ENCODE results near the gene CBLN1.
"Not testable (repeated sequence)": the region's sequence is repeated elsewhere in the genome, so short reads cannot be mapped to it uniquely, and the experiment has no call there.

Gene CBLN1

GRCh38 chr16:49271363-49271762 lies 10.3 kb downstream of the CBLN1 start:
- no peaks in the 10 kb centered on the region for H3K4me1 Mint-ChIP-seq (ENCODE audit: low read depth)
- no peaks in the 10 kb centered on the region for H3K9me3 Mint-ChIP-seq
- peaks cover 34% of the 10 kb centered on the region for H3K27me3 Mint-ChIP-seq (ENCODE audit: low read depth)
- H3K27ac Mint-ChIP-seq, result no peak overlapping the region
- H3K4me3 Mint-ChIP-seq, result no peak overlapping the region
- no peaks in the 10 kb centered on the region for H3K36me3 Mint-ChIP-seq (ENCODE audit: low read depth)

GRCh38 chr16:49269201-49269600 lies 12.4 kb downstream of the CBLN1 start:
- Mint-ChIP-seq H3K27me3 (ENCODE audit: low read depth) (peaks cover 14% of the 10 kb centered on the region), H3K4me1 (ENCODE audit: low read depth) (no peaks in the 10 kb centered on the region), H3K9me3 (no peaks in the 10 kb centered on the region), H3K4me3 (no peak overlapping the region), H3K27ac (no peak overlapping the region), H3K36me3 (ENCODE audit: low read depth) (no peaks in the 10 kb centered on the region)

- Mint-ChIP-seq H3K27ac (no peak overlapping the region), H3K36me3 (ENCODE audit: low read depth) (no peaks in the 10 kb centered on the region), H3K27me3 (ENCODE audit: low read depth) (peaks cover 9% of the 10 kb centered on the region), H3K9me3 (no peaks in the 10 kb centered on the region), H3K4me1 (ENCODE audit: low read depth) (no peaks in the 10 kb centered on the region), H3K4me3 (no peak overlapping the region)
These were observed 13.0 kb downstream of the CBLN1 start for GRCh38 chr16:49268667-49269066.

DNA sequence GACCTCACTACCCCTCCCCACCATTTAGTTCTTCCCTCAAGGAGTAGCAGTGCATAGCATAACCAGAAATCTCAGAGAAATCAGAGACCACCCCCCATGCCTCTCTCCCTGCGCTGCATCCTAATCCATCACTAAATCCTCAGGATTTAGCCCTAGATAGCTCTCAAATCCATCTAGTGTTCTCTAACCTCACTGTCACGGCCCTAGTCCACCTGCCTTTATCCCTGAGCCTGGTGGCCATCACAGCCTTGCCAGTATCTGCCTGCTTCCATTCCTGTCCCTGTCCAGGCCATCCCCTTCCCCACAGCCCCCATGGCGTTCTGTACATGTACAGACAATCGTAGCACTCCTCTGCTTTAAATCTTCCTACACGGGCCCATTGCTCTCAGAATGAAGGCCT lies 19.1 kb downstream of the CBLN1 start:
- Mint-ChIP-seq H3K27me3 (ENCODE audit: low read depth) (no peaks in the 10 kb centered on the region), H3K4me1 (ENCODE audit: low read depth) (no peaks in the 10 kb centered on the region), H3K27ac (no peak overlapping the region), H3K4me3 (no peak overlapping the region), H3K36me3 (ENCODE audit: low read depth) (no peaks in the 10 kb centered on the region), H3K9me3 (no peaks in the 10 kb centered on the region)

DNA sequence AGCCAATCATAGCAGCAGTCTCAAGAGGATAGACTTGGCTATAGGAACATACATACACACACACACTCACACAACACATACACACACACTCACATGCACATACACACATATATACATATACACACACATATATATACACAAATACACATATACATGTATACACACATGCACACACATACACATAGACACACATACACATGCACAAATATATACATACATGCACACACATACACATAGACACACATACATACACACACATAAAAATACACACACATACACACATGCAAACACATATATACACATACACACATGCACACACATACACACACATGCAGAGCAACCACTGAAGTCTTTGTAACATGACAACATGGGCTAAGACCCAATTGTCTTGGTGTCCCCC lies 19.7 kb downstream of the CBLN1 start:
- no peaks in the 10 kb centered on the region for H3K4me1 Mint-ChIP-seq (ENCODE audit: low read depth)
- no peak overlapping the region for H3K4me3 Mint-ChIP-seq
- no peaks in the 10 kb centered on the region for H3K36me3 Mint-ChIP-seq (ENCODE audit: low read depth)

DNA sequence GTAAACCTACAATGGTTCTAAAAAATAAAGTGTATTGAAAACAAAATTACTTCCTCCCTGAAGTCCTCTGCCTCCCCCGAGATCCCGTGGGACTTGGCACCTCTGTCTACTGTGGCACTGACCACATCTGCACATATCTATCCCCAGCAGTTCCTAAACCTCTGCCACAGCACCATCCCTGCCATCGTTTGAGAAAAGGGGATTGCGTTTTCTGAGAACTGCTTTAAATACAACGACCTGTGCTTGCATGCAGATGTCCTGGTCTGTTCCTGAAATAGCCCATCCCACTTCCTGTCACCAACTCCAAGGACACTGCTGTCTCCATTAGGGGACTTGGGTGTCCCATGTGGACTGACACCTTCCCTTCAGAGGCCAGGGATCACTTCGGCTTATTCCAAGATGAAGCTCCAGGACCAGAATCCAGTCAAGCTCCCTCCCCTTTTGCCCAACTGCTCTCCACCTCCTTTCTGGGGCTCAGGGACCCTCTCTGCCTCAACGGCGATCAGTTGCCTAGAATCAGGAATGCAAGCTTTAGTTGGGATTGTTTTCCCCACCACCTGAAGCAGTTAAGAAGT lies 20.6 kb downstream of the CBLN1 start:
- Mint-ChIP-seq H3K27ac (no peak overlapping the region), H3K9me3 (no peaks in the 10 kb centered on the region), H3K36me3 (ENCODE audit: low read depth) (no peaks in the 10 kb centered on the region), H3K4me1 (ENCODE audit: low read depth) (no peaks in the 10 kb centered on the region), H3K27me3 (ENCODE audit: low read depth) (peaks cover 5% of the 10 kb centered on the region), H3K4me3 (no peak overlapping the region)

More for the DNA sequence above, 19.7 kb downstream of the CBLN1 start:
- H3K27ac Mint-ChIP-seq, result no peak overlapping the region
- no peaks in the 10 kb centered on the region for H3K9me3 Mint-ChIP-seq
- no peaks in the 10 kb centered on the region for H3K27me3 Mint-ChIP-seq (ENCODE audit: low read depth)

- Mint-ChIP-seq H3K4me1 (ENCODE audit: low read depth) (no peaks in the 10 kb centered on the region), H3K27me3 (ENCODE audit: low read depth) (peaks cover 5% of the 10 kb centered on the region), H3K36me3 (ENCODE audit: low read depth) (no peaks in the 10 kb centered on the region), H3K9me3 (no peaks in the 10 kb centered on the region), H3K27ac (no peak overlapping the region), H3K4me3 (no peak overlapping the region)
These were observed 21.4 kb downstream of the CBLN1 start for GRCh38 chr16:49260253-49260652.

DNA sequence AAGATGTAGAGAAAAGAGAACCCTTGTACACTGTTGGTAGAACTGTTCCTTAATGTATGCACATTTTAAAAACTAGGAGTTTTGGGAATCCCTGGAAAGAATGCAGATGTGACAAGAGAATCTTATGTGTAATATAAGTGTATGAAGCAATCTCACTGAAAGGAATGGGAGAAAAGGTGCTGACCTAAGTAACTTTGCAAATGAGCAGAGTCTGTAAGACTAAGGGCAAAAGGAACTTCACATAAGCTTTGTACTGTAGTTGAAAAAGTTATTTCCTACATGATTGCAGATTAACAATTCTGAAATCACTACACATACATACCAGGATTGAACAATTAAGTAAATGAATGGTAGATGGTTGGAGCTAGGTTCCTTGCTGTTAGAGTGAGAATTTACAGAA lies 22.3 kb downstream of the CBLN1 start:
- Mint-ChIP-seq H3K36me3 (ENCODE audit: low read depth) (no peaks in the 10 kb centered on the region), H3K4me3 (no peak overlapping the region), H3K27me3 (ENCODE audit: low read depth) (peaks cover 5% of the 10 kb centered on the region), H3K4me1 (ENCODE audit: low read depth) (no peaks in the 10 kb centered on the region), H3K27ac (no peak overlapping the region), H3K9me3 (no peaks in the 10 kb centered on the region)

DNA sequence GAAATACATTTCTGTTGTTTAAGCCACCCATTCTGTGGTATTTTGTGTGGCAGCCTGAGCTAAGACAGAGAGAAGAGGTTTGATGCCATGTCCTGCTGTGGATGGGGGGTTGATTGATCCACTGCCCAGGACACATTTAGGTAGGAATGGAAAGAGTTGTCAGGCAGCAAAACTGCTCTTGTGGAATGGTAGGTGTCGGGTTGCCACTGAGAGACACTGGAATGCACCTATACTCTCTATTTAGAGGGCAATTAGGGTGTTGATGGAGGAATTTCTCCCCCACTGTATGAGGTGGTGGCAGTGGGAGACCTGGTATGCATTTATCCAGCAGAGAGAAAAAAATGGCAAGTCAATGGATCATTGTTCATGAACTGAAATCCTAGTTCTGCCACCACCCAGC lies 30.9 kb downstream of the CBLN1 start:
- Mint-ChIP-seq H3K36me3 (ENCODE audit: low read depth) (no peaks in the 10 kb centered on the region), H3K4me1 (ENCODE audit: low read depth) (no peaks in the 10 kb centered on the region), H3K27me3 (ENCODE audit: low read depth) (no peaks in the 10 kb centered on the region), H3K27ac (no peak overlapping the region), H3K4me3 (no peak overlapping the region), H3K9me3 (no peaks in the 10 kb centered on the region)

DNA sequence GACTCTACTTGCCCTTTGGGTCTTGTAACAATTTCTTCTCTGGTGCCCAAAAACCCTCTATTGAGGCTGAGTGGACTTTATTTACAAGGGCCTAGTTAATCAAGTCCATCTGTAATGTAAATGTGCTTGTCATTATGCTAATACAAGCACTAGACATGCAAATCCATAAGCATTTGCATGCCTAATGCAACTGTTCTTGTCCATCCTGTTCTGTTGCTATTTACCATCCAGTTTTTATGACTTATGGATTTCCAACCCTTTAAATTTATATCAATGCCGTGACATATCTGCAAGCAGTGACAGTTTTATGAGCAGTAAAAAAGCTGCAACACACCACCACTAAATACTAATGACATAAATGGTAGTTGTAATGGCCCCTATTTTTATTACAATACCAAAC lies 33.4 kb downstream of the CBLN1 start:
- no peaks in the 10 kb centered on the region for H3K36me3 Mint-ChIP-seq (ENCODE audit: low read depth)
- no peak overlapping the region for H3K27ac Mint-ChIP-seq
- no peak overlapping the region for H3K4me3 Mint-ChIP-seq
- no peaks in the 10 kb centered on the region for H3K4me1 Mint-ChIP-seq (ENCODE audit: low read depth)
- H3K27me3 Mint-ChIP-seq (ENCODE audit: low read depth), result no peaks in the 10 kb centered on the region
- no peaks in the 10 kb centered on the region for H3K9me3 Mint-ChIP-seq

DNA sequence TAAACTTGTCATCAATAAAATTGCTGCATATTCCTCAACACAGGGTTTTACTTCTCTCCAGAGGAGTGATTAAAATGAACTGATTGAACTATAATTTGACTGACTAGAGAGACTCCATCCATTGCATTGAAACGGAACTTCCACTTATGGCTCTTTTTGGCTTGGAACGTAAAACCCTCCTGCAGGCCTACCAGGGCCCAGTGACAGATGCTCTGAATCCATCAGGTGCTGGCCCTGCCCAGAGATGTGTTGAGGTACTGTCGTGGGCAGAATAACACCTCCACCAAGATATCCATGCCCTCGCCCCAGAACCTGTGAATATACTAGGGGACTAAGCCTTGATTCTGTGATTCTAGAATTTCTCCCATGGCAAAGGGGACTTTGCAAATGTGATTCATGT lies 45.4 kb downstream of the CBLN1 start:
- Mint-ChIP-seq H3K27ac (no peak overlapping the region), H3K36me3 (ENCODE audit: low read depth) (no peaks in the 10 kb centered on the region), H3K27me3 (ENCODE audit: low read depth) (no peaks in the 10 kb centered on the region), H3K4me1 (ENCODE audit: low read depth) (no peaks in the 10 kb centered on the region), H3K9me3 (peaks cover 4% of the 10 kb centered on the region), H3K4me3 (no peak overlapping the region)

GRCh38 chr16:49228335-49228734 lies 53.3 kb downstream of the CBLN1 start:
- not testable (repeated sequence) for H3K4me3 Mint-ChIP-seq

More at GRCh38 chr16:49228335-49228734, 53.3 kb downstream of the CBLN1 start:
- not testable (repeated sequence) for H3K9me3 Mint-ChIP-seq; H3K27ac Mint-ChIP-seq; H3K4me1 Mint-ChIP-seq (ENCODE audit: low read depth); H3K27me3 Mint-ChIP-seq (ENCODE audit: low read depth); H3K36me3 Mint-ChIP-seq (ENCODE audit: low read depth)

Data from T-helper 1 cell treated with Interleukin-12 subunit alpha and Interleukin-12 subunit beta and Interleukin-4 antibody, amounts not matched to agents 30 μg/mL and 1 μg/mL, for 36 hours (primary cell).